Measurements from ENCODE around the gene KRTAP5-6.
"Not testable (repeated sequence)": the region's sequence is repeated elsewhere in the genome, so short reads cannot be mapped to it uniquely, and the experiment has no call there.

DNA sequence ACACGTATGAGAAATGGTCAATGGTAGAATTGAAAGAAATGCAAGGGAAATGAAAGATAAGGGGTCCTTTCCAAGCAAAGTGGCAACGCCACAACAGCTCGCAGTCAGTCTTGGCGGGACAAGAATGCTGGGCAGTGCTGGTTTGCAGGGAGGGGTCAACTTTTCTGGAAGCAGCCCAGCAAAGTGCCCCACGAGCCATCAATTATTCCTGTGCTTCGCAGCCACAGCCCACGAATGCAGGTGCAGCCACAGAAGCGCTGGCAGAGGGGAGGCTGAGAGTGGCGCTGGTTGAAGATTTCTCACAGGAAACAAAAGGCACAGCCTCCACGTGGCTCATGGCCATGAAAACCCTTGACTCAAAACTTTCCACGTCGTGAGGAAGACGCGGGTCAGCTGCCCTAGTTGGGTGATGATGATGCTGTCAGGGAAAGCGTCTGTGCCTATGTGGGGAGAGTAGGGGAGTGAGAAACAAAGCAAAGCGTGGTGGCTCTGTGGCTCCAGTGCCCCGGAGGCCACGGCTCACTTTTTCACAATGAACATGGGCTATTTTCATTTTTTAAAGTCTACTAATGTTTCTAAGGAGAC, 34.2 kb upstream of the KRTAP5-6 start:
- not testable (repeated sequence) for TF ChIP-seq POLR2A (IDR thresholded peaks at IDR 0.05); EP300 (IDR thresholded peaks at IDR 0.05; ENCODE audit: low read depth); POLR2AphosphoS5 (IDR thresholded peaks at IDR 0.05)
- TF ChIP-seq, protein P1, sequence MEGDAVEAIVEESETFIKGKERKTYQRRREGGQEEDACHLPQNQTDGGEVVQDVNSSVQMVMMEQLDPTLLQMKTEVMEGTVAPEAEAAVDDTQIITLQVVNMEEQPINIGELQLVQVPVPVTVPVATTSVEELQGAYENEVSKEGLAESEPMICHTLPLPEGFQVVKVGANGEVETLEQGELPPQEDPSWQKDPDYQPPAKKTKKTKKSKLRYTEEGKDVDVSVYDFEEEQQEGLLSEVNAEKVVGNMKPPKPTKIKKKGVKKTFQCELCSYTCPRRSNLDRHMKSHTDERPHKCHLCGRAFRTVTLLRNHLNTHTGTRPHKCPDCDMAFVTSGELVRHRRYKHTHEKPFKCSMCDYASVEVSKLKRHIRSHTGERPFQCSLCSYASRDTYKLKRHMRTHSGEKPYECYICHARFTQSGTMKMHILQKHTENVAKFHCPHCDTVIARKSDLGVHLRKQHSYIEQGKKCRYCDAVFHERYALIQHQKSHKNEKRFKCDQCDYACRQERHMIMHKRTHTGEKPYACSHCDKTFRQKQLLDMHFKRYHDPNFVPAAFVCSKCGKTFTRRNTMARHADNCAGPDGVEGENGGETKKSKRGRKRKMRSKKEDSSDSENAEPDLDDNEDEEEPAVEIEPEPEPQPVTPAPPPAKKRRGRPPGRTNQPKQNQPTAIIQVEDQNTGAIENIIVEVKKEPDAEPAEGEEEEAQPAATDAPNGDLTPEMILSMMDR (IDR thresholded peaks at IDR 0.05): not testable (repeated sequence)
